OCI-LY7 (cell line): ENCODE data around the gene GLMN.

ENCODE experiments used
- CTCF ChIP-seq: fragments of 200-600 bp; sonication (generic); conservative IDR thresholded peaks from 2 replicates; pipeline ENCODE4 v1.5.1; 2014; ENCODE audit warnings: mild to moderate bottlenecking, antibody characterized with exemption, low read length, moderate library complexity, mixed read lengths
- EZH2phosphoT487 ChIP-seq: fragments of 200-600 bp; sonication (generic); IDR thresholded peaks from 2 replicates; pipeline ENCODE4 v1.6.1; 2018; ENCODE audit warnings: low read depth, borderline replicate concordance, mild to moderate bottlenecking, mixed run types, antibody characterized with exemption, low read length, moderate library complexity, mixed read lengths

- no peak for TF ChIP-seq CTCF
- no peak for TF ChIP-seq EZH2phosphoT487
Measured at GRCh38 chr1:92274939-92275338, 23.8 kb downstream of the GLMN start.
